IMR-90 (cell line): ENCODE results near the gene MSI2. TPM values are rescaled to one million over a fixed set of nuclear protein-coding genes. Genes with fewer than 3 reads are reported as not detected.

Experiments used
- ATAC-seq: fragments of 200-7000 bp; cut with Tn5 transposase; 2 replicates; pipeline ENCODE4 v1.9.1; 2020; ENCODE audit warnings: low read depth, mild to moderate bottlenecking, moderate library complexity
- BruUV-seq: library from RNA; stranded (reverse); fragments of 400-500 nt; replicated peaks from 2 replicates; lab custom pipeline; 2021; lab: Mats Ljungman, UMichigan
- CTCF ChIA-PET: fragments of 300-600 bp; formaldehyde crosslinking; extraction: SDS; loops from one replicate; lab custom pipeline; 2021; ENCODE audit warnings: antibody characterized with exemption; lab: Yijun Ruan, JAX
- POLR2A ChIA-PET: fragments of 300-600 bp; sonication (Branson Sonifier 250); formaldehyde crosslinking; loops from one replicate; lab custom pipeline; 2022; ENCODE audit warnings: antibody characterized with exemption; ENCODE audit not compliant: unreplicated experiment; lab: Charles Lee
- DNase-seq: peaks from one replicate; pipeline ENCODE4 v3.0.0; 2013
- H2AFZ ChIP-seq: replicated peaks from 2 replicates; pipeline ENCODE3; 2013; ENCODE audit warnings: low read length, mild to moderate bottlenecking; ENCODE audit not compliant: poor library complexity
- H2AK5ac ChIP-seq: 2 replicates; pipeline ENCODE4 v1.6.1; 2013; ENCODE audit warnings: low read depth, low read length, inconsistent platforms
- H2AK9ac ChIP-seq: replicated peaks from 2 replicates; pipeline ENCODE3; 2013; ENCODE audit warnings: mild to moderate bottlenecking, low read depth, low read length, moderate library complexity; ENCODE audit not compliant: poor library complexity
- H2BK120ac ChIP-seq: 2 replicates; pipeline ENCODE4 v1.6.1; 2013; ENCODE audit warnings: low read depth, low read length, inconsistent platforms
- H2BK15ac ChIP-seq: 3 replicates; pipeline ENCODE4 v1.6.1; 2013; ENCODE audit warnings: low read depth, low read length, inconsistent platforms
- H2BK20ac ChIP-seq: 2 replicates; pipeline ENCODE4 v1.6.1; 2013; ENCODE audit warnings: low read depth, mild to moderate bottlenecking, inconsistent platforms, low read length, moderate library complexity
- H2BK5ac ChIP-seq: 2 replicates; pipeline ENCODE4 v1.6.1; 2013; ENCODE audit warnings: mild to moderate bottlenecking, low read depth, low read length, inconsistent platforms; ENCODE audit not compliant: poor library complexity, severe bottlenecking
- H3K14ac ChIP-seq: replicated peaks from 2 replicates; pipeline ENCODE4 v1.6.1; 2013; ENCODE audit warnings: low read depth, low read length, inconsistent platforms
- H3K18ac ChIP-seq: 2 replicates; pipeline ENCODE4 v1.6.1; 2013; ENCODE audit warnings: low read depth, low read length, control low read depth
- H3K23ac ChIP-seq: 2 replicates; pipeline ENCODE4 v1.6.1; 2013; ENCODE audit warnings: low read depth, low read length, inconsistent platforms
- H3K27ac ChIP-seq: 2 replicates; pipeline ENCODE4 v1.5.1; 2013; ENCODE audit warnings: mild to moderate bottlenecking, control low read depth, low read length; ENCODE audit not compliant: insufficient read depth
- H3K27me3 ChIP-seq: 2 replicates; pipeline ENCODE4 v1.6.1; 2013; ENCODE audit warnings: low read length; ENCODE audit not compliant: control insufficient read depth, insufficient read depth
- H3K36me3 ChIP-seq: 2 replicates; pipeline ENCODE4 v1.6.1; 2013; ENCODE audit warnings: low read length, mixed read lengths; ENCODE audit not compliant: control insufficient read depth, insufficient read depth
- H3K4ac ChIP-seq: 2 replicates; pipeline ENCODE4 v1.6.1; 2013; ENCODE audit warnings: low read depth, low read length, inconsistent platforms
- H3K4me1 ChIP-seq: 2 replicates; pipeline ENCODE4 v1.6.1; 2013; ENCODE audit warnings: low read length, mixed read lengths; ENCODE audit not compliant: control insufficient read depth, insufficient read depth
- H3K4me2 ChIP-seq: 2 replicates; pipeline ENCODE4 v1.6.1; 2013; ENCODE audit warnings: low read depth, mild to moderate bottlenecking, control low read depth, low read length, moderate library complexity
- H3K4me3 ChIP-seq: 2 replicates; pipeline ENCODE4 v1.5.1; 2013; ENCODE audit warnings: low read depth, mild to moderate bottlenecking, control low read depth, low read length, moderate library complexity; ENCODE audit not compliant: insufficient read depth
- H3K56ac ChIP-seq: 2 replicates; pipeline ENCODE4 v1.6.1; 2013; ENCODE audit warnings: low read length, inconsistent platforms; ENCODE audit not compliant: insufficient read depth; ENCODE audit errors: extremely low read depth
- H3K79me1 ChIP-seq, 2 experiments: 2 replicates each; pipeline ENCODE4 v1.6.1; 2013; ENCODE audit warnings: low read length in 2 of 2, inconsistent platforms in 1 of 2, low read depth in 1 of 2
- H3K9ac ChIP-seq: 2 replicates; pipeline ENCODE4 v1.6.1; 2013; ENCODE audit warnings: low read depth, low read length, control low read depth
- H3K9me1 ChIP-seq: 2 replicates; pipeline ENCODE4 v1.6.1; 2013; ENCODE audit warnings: low read length, inconsistent platforms; ENCODE audit not compliant: insufficient read depth
- H3K9me3 ChIP-seq: 2 replicates; pipeline ENCODE4 v1.6.1; 2013; ENCODE audit warnings: low read length; ENCODE audit not compliant: control insufficient read depth, insufficient read depth
- H4K20me1 ChIP-seq: 2 replicates; pipeline ENCODE4 v1.6.1; 2013; ENCODE audit warnings: low read length, inconsistent platforms; ENCODE audit not compliant: insufficient read depth
- H4K5ac ChIP-seq: 2 replicates; pipeline ENCODE4 v1.6.1; 2013; ENCODE audit warnings: mild to moderate bottlenecking, low read depth, low read length, control low read depth
- H4K8ac ChIP-seq, 2 experiments: 2 replicates each; pipeline ENCODE4 v1.6.1; 2013; ENCODE audit warnings: low read depth in 2 of 2, low read length in 2 of 2, control low read depth in 1 of 2, inconsistent platforms in 1 of 2
- H4K91ac ChIP-seq: 2 replicates; pipeline ENCODE4 v1.6.1; 2013; ENCODE audit warnings: low read depth, low read length, inconsistent platforms; ENCODE audit not compliant: insufficient read depth
- BHLHE40 ChIP-seq: fragments of 150-350 bp; IDR thresholded peaks from 2 replicates; pipeline ENCODE4 v1.6.1; 2016; ENCODE audit warnings: mild to moderate bottlenecking, low read depth, low read length
- CEBPB ChIP-seq: IDR thresholded peaks from 2 replicates; pipeline ENCODE4 v1.6.1; 2012; ENCODE audit warnings: low read depth, low read length, improper control_type of control experiment
- CHD1 ChIP-seq: IDR thresholded peaks from 2 replicates; pipeline ENCODE4 v1.6.1; 2012; ENCODE audit warnings: low read depth, low read length, improper control_type of control experiment
- MAZ ChIP-seq: IDR thresholded peaks from 2 replicates; pipeline ENCODE4 v1.6.1; 2012; ENCODE audit warnings: low read depth, mild to moderate bottlenecking, low read length, improper control_type of control experiment, moderate library complexity, borderline replicate concordance
- NFE2L2 ChIP-seq: fragments of 150-350 bp; IDR thresholded peaks from 2 replicates; pipeline ENCODE4 v1.6.1; 2016; ENCODE audit warnings: low read depth, mild to moderate bottlenecking, low read length
- POLR2A ChIP-seq: IDR thresholded peaks from 2 replicates; pipeline ENCODE4 v1.6.1; 2012; ENCODE audit warnings: mild to moderate bottlenecking, low read depth, low read length
- WGBS, 2 experiments: methylation state at CpG; one replicate each; pipeline versions ENCODE4 v1.1.5 to v1.1.7; 2013; ENCODE audit warnings: missing lambda C conversion rate in 2 of 2; ENCODE audit not compliant: insufficient read length in 1 of 2; ENCODE audit errors: extremely low coverage in 2 of 2; 5-methylcytosine and 5-hydroxymethylcytosine counted together
- dilution Hi-C: fragments of 300-500 bp; cut with HindIII; formaldehyde crosslinking; loops from one replicate; pipeline ENCODE4 v1.14.3; 2018; ENCODE audit warnings: low sequenced_read_pairs; ENCODE audit not compliant: unreplicated experiment
- in situ Hi-C: fragments of 300-500 bp; cut with MboI; formaldehyde crosslinking; loops from 3 replicates; pipeline ENCODE4 v1.14.3; 2019; ENCODE audit warnings: low sequenced_read_pairs, inconsistent platforms, mixed read lengths
- intact Hi-C: fragments of 100-400 bp; cut with micrococcal nuclease; formaldehyde crosslinking; loops from 2 replicates; pipeline ENCODE4 v1.10.0; 2022
- polyA plus RNA-seq, 3 experiments: library from polyadenylated mRNA; depleted of rRNA; stranded (reverse); fragments of >200 nt; gene quantifications; 2 replicates each; pipeline ENCODE4 v1.2.3, GENCODE V29; 2012; ENCODE audit warnings: low replicate concordance in 1 of 3
- total RNA-seq: library from RNA; depleted of rRNA; stranded (reverse); fragments of >200 nt; gene quantifications from 2 replicates; pipeline ENCODE4 v1.2.3, GENCODE V29; 2012
- TF ChIP-seq, protein P1 (sequence below): fragments of 150-350 bp; IDR thresholded peaks from 2 replicates; pipeline ENCODE4 v1.6.1; 2016; ENCODE audit warnings: low read depth, mild to moderate bottlenecking, low read length, moderate library complexity, borderline replicate concordance
- TF ChIP-seq, protein P2 (sequence below): fragments of 150-350 bp; IDR thresholded peaks from 2 replicates; pipeline ENCODE4 v1.6.1; 2017; ENCODE audit warnings: mild to moderate bottlenecking, antibody characterized with exemption, low read length, low read depth

MSI2 gene
- total and polyA plus RNA-seq, 2 of the 4 experiments (the other 2 are of a cell fraction), result 13.0 to 16.0 TPM

DNA sequence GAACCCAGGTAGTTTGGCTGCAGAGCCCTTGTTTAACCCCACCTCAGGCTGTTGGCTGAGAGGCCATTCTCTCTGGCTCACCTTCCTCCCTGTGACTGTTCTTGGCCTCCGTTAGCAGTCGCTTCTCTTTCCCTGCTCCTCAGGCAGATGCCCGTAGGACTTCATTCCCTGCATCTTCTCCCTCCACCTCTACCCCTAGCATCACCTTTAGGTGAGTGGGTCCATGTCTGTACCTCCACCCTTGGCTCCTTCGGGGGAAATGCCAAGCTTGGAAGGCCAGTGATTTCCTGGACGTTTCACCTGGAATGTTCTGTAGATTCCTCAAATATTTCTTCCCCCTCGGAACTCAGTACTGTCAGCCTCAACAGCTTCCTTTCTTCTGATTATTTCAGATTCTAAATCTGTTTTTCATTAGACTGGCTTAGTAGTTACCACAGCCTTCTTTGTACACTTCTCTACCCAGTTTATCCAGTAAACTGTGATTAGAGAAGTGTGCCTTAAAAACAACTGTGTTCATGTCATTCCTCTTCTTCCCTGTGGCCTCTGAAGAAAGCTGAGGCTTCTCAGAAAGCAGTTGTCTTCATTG lies 227.9 kb downstream of the MSI2 start:
- H3K9me3 ChIP-seq, result no peaks in the 10 kb centered on the region
- H4K8ac ChIP-seq, result peak overlapping the region in 1 of 2 experiments; percentile 9; a peak in 1 of 4 replicates
- BruUV-seq, result no TSS peak
- H3K18ac ChIP-seq, result peak overlapping the region; percentile 45
- H2AK9ac ChIP-seq, result no peak overlapping the region
- H3K56ac ChIP-seq, result no peak overlapping the region
- DNase-seq, result peak; percentile 43
- peaks cover 41% of the 10 kb centered on the region for H3K4me1 ChIP-seq
- H3K9ac ChIP-seq, result no peak overlapping the region
- ATAC-seq, result no peak
- peak overlapping the region; percentile 66 for H3K4ac ChIP-seq
- H2AFZ ChIP-seq, result no peak overlapping the region
- no peaks in the 10 kb centered on the region for H3K27me3 ChIP-seq
- TF ChIP-seq BHLHE40, result no peak
- no peak for TF ChIP-seq NFE2L2
- TF ChIP-seq, protein P1, sequence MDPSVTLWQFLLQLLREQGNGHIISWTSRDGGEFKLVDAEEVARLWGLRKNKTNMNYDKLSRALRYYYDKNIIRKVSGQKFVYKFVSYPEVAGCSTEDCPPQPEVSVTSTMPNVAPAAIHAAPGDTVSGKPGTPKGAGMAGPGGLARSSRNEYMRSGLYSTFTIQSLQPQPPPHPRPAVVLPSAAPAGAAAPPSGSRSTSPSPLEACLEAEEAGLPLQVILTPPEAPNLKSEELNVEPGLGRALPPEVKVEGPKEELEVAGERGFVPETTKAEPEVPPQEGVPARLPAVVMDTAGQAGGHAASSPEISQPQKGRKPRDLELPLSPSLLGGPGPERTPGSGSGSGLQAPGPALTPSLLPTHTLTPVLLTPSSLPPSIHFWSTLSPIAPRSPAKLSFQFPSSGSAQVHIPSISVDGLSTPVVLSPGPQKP, result no peak
- no peak for TF ChIP-seq CHD1
- TF ChIP-seq MAZ, result no peak
- TF ChIP-seq, protein P2, sequence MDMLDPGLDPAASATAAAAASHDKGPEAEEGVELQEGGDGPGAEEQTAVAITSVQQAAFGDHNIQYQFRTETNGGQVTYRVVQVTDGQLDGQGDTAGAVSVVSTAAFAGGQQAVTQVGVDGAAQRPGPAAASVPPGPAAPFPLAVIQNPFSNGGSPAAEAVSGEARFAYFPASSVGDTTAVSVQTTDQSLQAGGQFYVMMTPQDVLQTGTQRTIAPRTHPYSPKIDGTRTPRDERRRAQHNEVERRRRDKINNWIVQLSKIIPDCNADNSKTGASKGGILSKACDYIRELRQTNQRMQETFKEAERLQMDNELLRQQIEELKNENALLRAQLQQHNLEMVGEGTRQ, result no peak
- TF ChIP-seq CEBPB, result no peak
- no peak for TF ChIP-seq POLR2A
- H2BK15ac ChIP-seq, result peak overlapping the region; percentile 12; the same call in 1 of the 3 replicates
- H2BK120ac ChIP-seq, result peak overlapping the region; percentile 53
- peaks cover 26% of the 10 kb centered on the region for H3K9me1 ChIP-seq
- H3K14ac ChIP-seq, result peak overlapping the region; percentile 80
- H4K20me1 ChIP-seq, result no peaks in the 10 kb centered on the region; the same call in 1 of the 2 replicates
- peak overlapping the region; percentile 62 for H2BK20ac ChIP-seq
- H3K23ac ChIP-seq, result peak overlapping the region; percentile 10
- H2BK5ac ChIP-seq, result peak overlapping the region; percentile 8
- peak overlapping the region; percentile 42; the same call in 1 of the 2 replicates for H4K5ac ChIP-seq
- dilution Hi-C loops, result no loop called here
- H3K4me2 ChIP-seq, result peak overlapping the region; percentile 23
- no peak overlapping the region for H3K4me3 ChIP-seq
- in situ Hi-C loops, result no loop called here
- H2AK5ac ChIP-seq, result peak overlapping the region; percentile 33; the same call in 1 of the 2 replicates
- H3K79me1 ChIP-seq, result peaks cover 4 to 35% of the 10 kb centered on the region in 2 experiments; a peak in 3 of 4 replicates
- peak overlapping the region; percentile 49 for H4K91ac ChIP-seq
- H3K27ac ChIP-seq, result no peak overlapping the region
- WGBS, 2 experiments, result no CpG with 5 or more reads among the region's 6 CpGs
- ChIA-PET CTCF (interaction anchor here (1.3 to 1.4 kb wide), 2 partner anchors 18 to 241 kb away, joined by 3 read pairs; no protein-coding TSS in a partner anchor), POLR2A (no interaction called here)
- no peaks in the 10 kb centered on the region for H3K36me3 ChIP-seq
- intact Hi-C loops, result loop anchor here (5.0 kb wide), 1 partner anchor 227 kb away; the partner anchor contains the start of gene MSI2
